ENCODE results near the gene KIAA1671. TPM values are rescaled to one million over a fixed set of nuclear protein-coding genes. Genes with fewer than 3 reads are reported as not detected.

The KIAA1671 gene
- total RNA-seq, 4 donors from 2014 or later = 14.2 to 34.2 (median 22.6) TPM

DNA sequence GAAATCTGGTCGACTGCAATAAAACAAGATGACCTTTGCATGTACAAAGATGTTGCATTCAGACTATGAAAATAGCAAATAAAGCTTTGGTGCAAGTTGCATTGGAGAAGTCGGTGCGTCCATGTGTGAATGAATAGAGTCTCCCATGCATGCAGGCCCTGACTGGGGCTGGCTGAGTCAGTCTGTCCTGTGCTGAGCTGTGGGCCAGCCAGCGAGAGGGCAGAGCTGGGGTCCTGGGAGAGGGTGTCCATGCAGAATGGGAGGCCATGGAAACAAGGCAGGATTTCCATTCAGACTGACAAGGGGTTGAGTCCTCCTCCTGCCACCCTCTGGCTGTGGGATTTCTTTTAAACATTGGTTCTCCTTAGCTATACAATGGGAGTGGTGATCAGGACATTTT is 244.8 kb downstream of the KIAA1671 start:
- no peaks in the 10 kb centered on the region for H3K4me1 ChIP-seq
- H3K9me3 ChIP-seq = no peaks in the 10 kb centered on the region
- WGBS = 89% methylated on average over 4 of the region's 4 CpGs
- no peak overlapping the region for H3K27ac ChIP-seq (replicated peaks in 1 of 4)
- TF ChIP-seq, protein P1, sequence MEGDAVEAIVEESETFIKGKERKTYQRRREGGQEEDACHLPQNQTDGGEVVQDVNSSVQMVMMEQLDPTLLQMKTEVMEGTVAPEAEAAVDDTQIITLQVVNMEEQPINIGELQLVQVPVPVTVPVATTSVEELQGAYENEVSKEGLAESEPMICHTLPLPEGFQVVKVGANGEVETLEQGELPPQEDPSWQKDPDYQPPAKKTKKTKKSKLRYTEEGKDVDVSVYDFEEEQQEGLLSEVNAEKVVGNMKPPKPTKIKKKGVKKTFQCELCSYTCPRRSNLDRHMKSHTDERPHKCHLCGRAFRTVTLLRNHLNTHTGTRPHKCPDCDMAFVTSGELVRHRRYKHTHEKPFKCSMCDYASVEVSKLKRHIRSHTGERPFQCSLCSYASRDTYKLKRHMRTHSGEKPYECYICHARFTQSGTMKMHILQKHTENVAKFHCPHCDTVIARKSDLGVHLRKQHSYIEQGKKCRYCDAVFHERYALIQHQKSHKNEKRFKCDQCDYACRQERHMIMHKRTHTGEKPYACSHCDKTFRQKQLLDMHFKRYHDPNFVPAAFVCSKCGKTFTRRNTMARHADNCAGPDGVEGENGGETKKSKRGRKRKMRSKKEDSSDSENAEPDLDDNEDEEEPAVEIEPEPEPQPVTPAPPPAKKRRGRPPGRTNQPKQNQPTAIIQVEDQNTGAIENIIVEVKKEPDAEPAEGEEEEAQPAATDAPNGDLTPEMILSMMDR (IDR thresholded peaks at IDR 0.05) = no peak
- no peak for TF ChIP-seq POLR2AphosphoS5 (IDR thresholded peaks at IDR 0.05)
- TF ChIP-seq POLR2A (IDR thresholded peaks at IDR 0.05; ENCODE audit: low read depth) = no peak
- no peak for TF ChIP-seq EP300 (IDR thresholded peaks at IDR 0.05)
- intact Hi-C loops (cut with DNase I) = no loop called here
- DNase-seq (ENCODE audit: extremely low spot score) = no peak
- H3K27me3 ChIP-seq = no peaks in the 10 kb centered on the region
- H3K36me3 ChIP-seq = peaks cover 5 to 60% (median 47%) of the 10 kb centered on the region in 4 donors
- H3K4me3 ChIP-seq = no peak overlapping the region

DNA sequence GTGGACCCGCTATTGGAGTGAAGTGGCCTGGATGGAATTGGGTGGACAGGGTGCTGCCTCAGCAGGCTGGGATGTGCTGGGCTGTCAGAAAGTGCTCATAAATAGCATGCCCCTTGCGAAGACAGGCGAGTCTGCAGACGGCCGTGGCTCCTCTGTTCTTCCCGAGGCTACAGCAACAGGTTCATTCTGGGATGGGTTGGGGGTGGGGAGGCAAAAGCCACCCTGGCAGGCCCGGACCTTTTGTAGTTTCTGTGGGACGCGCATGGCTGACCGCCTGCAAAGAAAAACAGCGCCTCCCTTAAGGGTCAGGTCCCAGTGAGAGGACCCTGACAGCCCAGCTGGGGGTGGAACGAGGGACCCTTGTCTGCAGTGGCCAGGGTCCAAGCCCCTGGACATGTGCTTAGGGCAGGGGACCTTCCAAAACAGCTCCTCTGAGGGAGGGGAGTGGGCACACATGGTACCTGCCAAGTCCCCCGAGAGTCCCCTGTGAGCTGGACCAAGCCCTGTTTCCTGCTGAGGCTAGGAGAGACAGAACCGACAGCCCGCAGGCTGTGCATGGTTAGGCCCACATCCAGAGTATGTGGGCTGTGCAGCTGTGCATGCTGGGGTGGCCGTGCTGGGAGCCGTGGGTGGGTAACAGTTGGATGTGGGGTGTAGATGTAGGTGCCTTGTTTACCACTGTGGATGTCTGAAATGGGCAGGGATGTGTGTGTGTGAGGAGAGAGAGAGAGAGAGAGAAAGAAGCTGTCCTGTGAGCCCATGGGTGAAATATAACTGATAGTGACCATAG is 247.4 kb downstream of the KIAA1671 start, which contains the start of gene CRYBB3:
Gene CRYBB3 (plus strand): TSS at position 128 of the 790 bp plus-strand sequence. CDS start 1,539 bp downstream, outside the sequence.
- H3K4me1 ChIP-seq = no peaks in the 10 kb centered on the region
- H3K4me3 ChIP-seq = no peak within 1 kb of the TSS
- no peaks in the 10 kb centered on the region for H3K27me3 ChIP-seq
- no peak for TF ChIP-seq POLR2AphosphoS5 (IDR thresholded peaks at IDR 0.05)
- no peak for TF ChIP-seq EP300 (IDR thresholded peaks at IDR 0.05)
- TF ChIP-seq, protein P1 (IDR thresholded peaks at IDR 0.05) = no peak
- no peak for TF ChIP-seq POLR2A (IDR thresholded peaks at IDR 0.05; ENCODE audit: low read depth)
- H3K9me3 ChIP-seq = no peaks in the 10 kb centered on the region
- H3K36me3 ChIP-seq = peaks cover 0 to 35% (median 27%) of the 10 kb centered on the region in 4 donors
- H3K27ac ChIP-seq (replicated peaks in 1 of 4) = no peak within 1 kb of the TSS
- DNase-seq (ENCODE audit: extremely low spot score) = no peak
- intact Hi-C loops (cut with DNase I) = no loop called here
- 91% methylated on average over 8 of the region's 17 CpGs for WGBS

DNA sequence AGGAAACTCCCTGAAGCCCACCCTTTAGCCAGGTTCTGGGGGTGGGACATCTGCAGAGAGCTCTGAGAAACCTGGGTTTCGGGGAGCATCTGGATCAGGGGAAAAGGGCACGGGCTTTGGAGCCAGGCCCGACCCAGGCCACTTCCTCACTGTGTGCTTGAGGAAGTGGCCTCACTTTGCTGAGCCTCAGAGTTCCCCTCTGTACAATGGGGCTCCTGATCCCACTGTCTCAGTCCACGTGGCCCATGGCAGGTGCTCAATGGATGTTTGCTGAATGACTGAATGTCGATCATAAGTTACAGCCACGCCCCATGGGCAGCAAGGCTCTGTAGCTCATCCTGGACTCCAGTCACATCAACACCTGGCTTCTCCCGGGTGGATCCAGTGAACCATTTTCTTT is 248.5 kb downstream of the KIAA1671 start:
- TF ChIP-seq, protein P1 (IDR thresholded peaks at IDR 0.05) = no peak
- TF ChIP-seq EP300 (IDR thresholded peaks at IDR 0.05) (no peak), POLR2A (IDR thresholded peaks at IDR 0.05; ENCODE audit: low read depth) (no peak), POLR2AphosphoS5 (IDR thresholded peaks at IDR 0.05) (no peak)
- Histone ChIP-seq H3K27ac (replicated peaks in 1 of 4) (no peak overlapping the region), H3K27me3 (no peaks in the 10 kb centered on the region), H3K9me3 (no peaks in the 10 kb centered on the region), H3K36me3 (peaks cover 0 to 26% (median 19%) of the 10 kb centered on the region in 4 donors), H3K4me3 (no peak overlapping the region), H3K4me1 (no peaks in the 10 kb centered on the region)
- WGBS = 81% methylated on average over 7 of the region's 7 CpGs
- intact Hi-C loops (cut with DNase I) = no loop called here
- no peak for DNase-seq (ENCODE audit: extremely low spot score)

DNA sequence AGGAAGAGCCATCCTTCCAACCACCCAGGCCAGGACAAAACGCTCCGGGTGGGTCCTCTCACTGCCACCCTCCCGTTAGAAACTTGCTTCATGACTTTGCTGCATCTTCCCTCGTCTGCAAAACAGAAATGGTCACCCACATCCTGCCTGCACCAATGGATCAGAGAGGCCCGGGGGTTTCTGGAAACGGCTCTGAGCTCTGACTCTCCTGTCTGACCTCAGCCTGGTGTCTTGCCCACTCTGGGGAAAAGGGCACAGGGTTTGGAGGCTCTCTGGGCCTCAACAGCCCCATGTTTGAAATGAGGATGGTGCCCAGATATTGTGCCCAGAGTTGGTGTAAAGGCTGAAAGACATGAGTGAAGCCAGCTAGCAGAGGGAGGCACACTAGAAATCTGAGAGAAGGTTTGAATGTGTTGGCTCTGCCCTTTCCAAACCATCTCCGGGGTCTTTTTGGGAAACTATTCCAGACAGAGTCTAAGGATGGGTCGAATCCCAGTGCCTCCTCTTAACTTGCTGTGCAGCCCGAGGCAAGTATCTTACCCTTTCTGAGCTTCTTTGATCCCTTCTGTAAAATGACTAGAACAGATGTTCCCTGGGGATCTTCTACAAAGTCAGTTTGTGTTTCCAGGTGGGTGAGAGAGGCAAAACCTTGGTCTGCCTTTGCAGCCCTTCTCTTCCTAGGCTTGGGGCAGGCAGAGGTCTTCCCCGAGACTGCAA is 249.2 kb downstream of the KIAA1671 start:
- TF ChIP-seq, protein P1 (IDR thresholded peaks at IDR 0.05) = no peak
- TF ChIP-seq POLR2A (IDR thresholded peaks at IDR 0.05; ENCODE audit: low read depth) = no peak
- no peak for TF ChIP-seq POLR2AphosphoS5 (IDR thresholded peaks at IDR 0.05)
- no peak for TF ChIP-seq EP300 (IDR thresholded peaks at IDR 0.05)
- intact Hi-C loops (cut with DNase I) = no loop called here
- 61% methylated on average over 10 of the region's 10 CpGs for WGBS

More for the DNA sequence above, 249.2 kb downstream of the KIAA1671 start:
- no peaks in the 10 kb centered on the region for H3K9me3 ChIP-seq
- no peaks in the 10 kb centered on the region for H3K27me3 ChIP-seq
- DNase-seq (ENCODE audit: extremely low spot score) = no peak
- H3K4me3 ChIP-seq = no peak overlapping the region
- peaks cover 0 to 18% (median 11%) of the 10 kb centered on the region in 4 donors for H3K36me3 ChIP-seq
- H3K4me1 ChIP-seq = no peaks in the 10 kb centered on the region
- H3K27ac ChIP-seq (replicated peaks in 1 of 4) = no peak overlapping the region

All from esophagus muscularis mucosa (tissue), 4 donors.